Activated naive CD8-positive, alpha-beta T cell treated with anti-CD3 and anti-CD28 coated beads, Interleukin-2, amount 50 U/mL, for 16 hours (primary cell): ENCODE results near the gene CENPP.

ENCODE experiments used
- DNase-seq: peaks from one replicate; pipeline ENCODE4 v3.0.0-alpha.2; 2020; ENCODE audit warnings: low read depth, low spot score

The CENPP gene

DNA sequence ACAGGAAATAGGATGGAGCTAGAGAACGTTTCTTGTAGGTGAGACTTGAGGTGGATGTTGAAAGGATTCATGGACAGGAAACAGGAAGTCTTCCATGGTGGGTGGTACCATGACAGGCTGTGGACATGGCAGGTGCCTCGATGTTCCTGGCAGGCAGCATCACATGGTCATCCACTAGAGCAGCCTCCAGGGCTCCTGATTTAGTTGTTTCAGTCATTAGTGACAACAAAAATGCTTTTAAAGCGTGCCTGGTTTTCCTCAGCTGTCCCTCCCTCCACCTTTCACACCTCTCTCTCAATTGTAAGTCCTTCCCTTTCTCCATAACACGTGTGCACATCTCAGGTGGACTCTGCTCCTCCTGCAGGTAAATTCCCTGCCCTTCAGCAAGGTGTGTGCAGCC is 181.7 kb downstream of the CENPP start:
- DNase-seq = no peak

DNA sequence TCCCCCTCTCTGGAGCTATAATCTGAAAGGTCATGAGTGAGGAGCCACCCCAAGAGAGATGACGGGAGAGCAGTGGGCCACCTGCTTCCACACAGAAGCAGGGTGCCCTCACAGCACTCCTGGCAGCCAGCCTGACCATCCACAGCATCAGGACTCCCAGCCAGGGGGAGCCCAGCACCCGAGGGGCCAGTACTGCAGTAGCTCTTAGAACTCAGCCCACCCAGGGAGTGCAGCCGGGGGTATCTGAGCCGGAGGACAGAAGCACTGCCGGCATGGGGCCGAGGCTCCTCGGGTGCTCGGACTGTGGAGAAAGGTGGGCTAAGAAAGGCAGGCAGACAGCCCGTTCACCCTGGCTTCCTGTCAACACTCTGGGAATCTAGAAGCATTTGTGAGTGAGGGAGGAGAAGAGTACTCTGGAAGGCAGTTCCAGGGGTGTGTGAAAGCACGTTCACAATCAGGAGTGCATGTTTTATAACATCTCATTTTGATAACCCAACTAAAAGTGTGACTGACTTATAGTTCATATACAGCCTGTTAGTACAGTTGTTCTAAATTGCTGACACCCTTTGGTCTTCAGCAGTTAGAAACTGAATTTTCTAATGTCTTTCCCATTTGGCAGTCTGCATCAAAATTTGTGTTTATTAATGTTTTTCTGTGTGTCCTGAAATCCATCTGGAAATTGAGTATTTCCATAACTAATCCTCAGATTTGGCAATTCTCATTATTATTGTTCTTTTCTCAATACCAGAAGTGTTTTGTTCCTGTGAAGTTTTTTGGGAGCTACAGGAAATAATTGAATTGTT is 182.5 kb downstream of the CENPP start:
- no peak for DNase-seq

DNA sequence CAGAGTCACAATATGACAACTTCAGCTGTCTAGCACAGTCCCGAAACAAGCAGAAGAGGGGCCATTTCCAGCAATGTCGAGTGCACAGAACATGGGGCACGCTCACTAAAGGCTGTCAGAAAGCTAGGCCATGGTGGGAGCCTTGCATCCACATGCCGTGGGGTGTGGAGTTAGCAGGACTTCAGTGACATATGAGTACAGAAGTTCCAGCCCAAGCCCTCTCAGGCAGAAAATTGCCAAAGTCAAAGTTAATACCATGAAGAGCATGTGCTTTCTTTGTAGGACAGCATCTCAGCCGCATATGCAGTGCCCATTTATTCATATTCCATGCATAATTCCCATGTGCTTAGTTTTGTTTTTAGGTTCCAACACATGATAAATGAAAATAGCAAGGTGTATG is 183.3 kb downstream of the CENPP start:
- no peak for DNase-seq

DNA sequence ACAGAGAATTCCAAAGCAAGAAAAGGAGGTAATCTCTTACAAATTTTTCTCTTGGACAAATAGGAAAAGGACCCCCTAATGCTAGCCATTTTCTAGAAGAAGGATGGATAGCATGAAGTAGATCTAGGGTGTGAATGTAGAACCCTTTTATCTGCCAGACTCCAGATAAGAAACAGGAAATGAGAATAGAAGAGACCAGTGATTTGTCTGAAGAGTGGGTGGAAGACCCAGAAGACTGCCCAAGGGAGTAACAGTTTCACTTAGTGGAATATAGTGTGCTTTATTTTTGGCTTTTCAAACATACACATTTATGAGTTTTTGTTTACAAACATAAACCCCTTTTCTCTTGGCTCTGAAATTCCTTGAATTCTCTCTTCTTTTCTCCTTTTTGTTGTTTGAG is 185.0 kb downstream of the CENPP start:
- no peak for DNase-seq

DNA sequence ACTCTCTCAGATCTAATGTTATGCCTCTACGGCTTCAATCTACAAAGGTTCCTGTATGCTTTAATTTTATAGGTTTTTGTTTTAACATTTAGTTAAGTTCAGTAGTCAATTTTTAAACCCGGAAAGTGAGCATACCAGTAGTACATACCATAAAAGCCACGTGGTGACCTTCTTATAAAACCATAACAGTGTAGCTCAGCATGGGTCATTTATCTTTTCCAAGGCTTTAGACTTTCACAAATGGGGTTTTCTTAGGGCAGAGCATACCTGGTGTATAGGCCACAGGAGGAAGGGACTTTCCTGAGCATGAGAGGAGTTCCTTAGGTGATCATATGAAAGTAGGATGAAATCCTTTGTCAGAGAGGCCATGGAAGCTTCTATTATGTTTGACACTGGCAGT is 186.9 kb downstream of the CENPP start:
- DNase-seq = no peak

DNA sequence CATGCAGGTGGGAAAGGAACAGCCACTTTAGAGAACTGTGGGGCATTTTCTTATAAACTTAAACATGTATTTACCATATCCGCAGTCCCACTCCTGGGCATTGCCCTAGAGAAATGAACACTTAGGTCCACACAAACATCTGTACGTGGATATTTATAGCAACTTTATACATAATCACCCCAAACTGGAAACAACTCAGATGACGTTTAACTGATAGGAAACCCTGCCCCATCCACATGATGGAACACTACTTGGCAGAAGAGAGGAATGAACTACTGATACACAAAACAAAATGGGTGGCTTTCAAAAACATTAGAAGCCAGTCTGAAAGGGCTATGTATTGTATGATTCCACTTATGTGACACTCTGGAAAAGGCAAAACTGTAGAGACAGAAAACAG is 187.6 kb downstream of the CENPP start:
- DNase-seq = no peak

DNA sequence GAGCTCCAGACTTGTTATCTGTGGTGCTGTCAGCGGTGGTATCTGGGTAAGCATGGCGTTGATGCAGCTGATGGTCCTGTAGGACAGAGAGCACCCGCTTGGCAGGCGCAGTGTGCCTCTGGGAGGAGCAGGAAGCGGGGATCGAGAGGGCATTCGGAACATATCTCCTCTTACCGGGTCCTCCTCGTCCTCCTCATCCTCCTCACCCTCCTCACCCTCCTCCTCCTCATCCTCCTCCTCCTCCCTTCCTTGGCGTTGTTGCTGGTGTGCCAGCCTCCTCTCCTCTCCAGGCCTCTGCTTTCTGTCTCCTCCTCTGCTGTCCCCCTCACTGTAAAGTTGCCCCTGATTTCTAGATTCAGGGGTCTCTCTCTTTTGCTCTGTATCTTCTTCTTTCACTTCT is 188.9 kb downstream of the CENPP start:
- no peak for DNase-seq

DNA sequence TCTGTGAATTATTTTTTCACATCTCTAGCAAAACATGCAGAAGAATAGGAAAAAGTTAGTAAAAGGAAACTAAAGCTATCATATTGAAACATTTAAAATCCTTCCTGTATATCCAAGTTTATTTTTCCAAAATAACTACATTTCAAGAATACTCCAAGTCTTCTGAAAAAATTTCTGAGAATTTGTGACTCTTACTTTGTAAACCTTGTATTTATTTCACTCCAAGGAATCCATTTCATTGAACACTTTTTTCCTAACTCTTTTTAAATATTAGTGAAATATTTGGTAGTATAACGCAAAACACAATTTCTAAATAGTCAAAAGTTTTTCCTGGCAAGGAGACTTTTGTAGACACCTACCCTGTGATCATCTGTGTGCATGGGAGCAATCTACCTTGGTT is 190.8 kb downstream of the CENPP start:
- DNase-seq = no peak

DNA sequence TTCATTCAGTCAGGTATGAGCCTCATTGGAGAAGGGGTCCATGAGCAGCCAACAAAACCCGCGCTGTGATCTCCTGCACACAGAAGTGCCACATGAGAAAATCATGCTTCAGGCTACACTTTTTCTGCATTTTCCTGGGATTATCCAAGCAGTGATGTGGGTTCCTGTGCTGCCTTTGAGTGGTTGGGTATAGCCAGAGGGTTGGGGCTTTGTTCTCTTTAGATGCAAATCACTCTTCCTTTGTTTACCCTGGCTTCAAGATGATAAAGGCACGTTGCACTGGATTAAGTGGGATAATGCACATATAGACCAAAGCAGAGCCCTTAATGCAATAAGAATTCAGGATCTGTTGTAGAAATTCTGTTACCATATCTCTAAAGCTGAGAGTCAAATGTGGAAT is 191.3 kb downstream of the CENPP start:
- DNase-seq = no peak

DNA sequence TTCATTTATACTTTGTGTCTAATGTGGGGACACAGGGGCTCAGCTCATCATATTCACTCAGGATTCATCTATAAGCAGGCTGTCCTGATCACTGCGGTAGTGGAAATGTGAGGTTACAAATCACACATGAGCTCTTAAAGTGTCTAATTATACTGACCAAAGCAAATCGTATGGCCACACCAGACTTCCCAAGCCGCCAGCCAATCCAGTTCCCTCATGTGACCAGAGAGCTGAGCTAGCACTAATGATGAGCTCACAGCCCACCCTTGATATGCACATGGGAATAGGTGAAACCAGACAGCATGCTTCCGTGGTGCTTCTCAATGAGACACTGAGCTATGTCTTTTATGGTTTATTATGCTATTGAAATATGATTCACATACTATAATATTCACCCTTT is 192.4 kb downstream of the CENPP start:
- DNase-seq = no peak

DNA sequence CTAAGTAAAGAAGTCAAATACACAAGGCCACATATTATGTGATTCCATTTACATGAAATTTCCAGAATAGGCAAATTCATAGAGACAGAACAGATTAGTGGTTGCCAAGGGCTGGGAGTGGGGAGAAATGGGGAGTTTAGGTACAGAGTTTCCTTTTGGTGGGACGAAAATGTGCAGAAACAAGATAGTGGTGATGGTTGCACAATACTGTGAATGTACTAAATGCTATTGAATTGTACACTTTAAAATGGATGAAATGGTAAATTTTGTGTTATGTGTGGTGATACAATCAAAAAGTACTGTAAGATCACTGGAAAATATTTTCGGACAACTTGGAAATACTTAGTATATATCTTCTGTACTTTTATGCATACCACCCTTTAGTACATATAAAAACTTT is 195.1 kb downstream of the CENPP start:
- DNase-seq = no peak

DNA sequence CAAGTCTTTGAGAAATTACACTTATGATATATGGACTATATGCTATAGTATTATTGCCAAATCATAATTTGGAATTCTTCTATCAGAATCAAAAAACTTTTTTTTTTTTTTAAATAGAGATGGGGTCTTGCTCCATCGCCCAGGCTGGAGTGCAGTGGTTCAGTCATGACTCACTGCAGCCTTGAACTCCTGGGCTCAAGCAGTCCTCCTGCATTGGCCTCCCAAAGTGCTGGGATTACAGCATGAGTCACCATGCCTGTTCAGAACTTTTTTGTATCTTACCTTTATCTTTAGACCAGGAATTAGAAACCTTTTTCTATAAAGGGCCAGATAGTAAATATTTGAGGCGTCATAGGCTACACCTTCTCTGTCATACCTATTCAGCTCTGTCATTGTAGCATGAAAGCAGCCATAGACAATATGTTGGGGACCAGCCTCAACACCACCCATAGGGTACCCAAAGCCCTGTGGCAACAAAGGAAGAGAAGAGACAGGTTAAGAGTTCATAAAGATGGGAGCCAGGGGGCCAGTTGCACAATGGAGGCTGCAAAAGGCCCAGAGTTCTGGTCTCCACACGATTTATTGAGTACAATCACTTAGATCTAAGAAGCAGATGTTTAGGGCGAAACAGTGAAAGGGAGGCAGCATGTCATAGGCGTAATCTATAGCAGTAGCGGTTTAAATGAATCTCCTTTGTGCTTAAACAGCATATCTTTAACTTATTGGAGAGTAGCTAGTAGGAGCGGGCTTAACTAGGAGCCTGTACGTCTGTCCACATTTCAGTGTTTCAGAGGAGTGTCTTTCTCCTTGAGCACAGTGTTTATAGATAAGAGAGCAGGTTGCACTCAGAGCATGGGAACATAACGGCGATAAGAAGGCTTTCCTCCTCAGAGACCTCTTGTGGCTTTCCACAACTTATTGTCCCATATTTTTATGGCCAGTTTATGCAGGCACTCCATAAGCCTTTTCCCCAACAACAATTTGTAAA is 197.5 kb downstream of the CENPP start:
- no peak for DNase-seq

DNA sequence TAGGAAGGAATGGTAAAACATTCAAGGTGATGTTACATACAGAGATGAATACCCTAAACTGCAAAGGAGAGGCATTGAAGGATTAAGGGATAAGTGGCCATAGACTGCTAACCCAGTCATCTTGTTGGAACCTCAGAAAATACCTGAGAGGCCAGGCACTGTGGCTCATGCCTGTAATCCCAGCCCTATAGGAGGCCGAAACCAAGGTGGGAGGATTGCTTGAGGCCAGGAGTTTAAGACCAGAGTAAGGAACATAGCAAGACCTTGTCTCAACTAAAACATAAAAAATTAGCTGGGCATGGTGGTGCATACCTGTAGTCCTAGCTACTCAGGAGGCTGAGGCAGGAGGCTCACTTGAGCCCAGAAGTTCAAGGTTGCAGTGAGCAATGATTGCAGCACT is 199.1 kb downstream of the CENPP start:
- DNase-seq = no peak

DNA sequence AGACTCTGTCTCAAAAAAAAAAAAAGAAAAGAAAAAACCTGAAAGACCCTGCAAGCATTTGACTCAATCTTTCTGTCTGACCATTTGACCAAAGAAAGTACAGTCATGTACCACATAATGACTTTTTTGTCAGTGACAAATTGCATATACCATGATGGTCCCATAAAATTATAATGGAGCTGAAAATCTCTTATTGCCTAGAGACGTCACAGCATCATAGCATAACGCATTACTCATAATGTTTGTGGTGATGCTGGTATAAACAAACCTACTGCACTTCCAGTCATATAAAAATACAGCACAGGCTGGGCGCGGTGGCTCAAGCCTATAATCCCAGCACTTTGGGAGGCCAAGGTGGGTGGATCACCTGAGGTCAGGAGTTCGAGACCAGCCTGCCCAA is 199.6 kb downstream of the CENPP start:
- DNase-seq = no peak

DNA sequence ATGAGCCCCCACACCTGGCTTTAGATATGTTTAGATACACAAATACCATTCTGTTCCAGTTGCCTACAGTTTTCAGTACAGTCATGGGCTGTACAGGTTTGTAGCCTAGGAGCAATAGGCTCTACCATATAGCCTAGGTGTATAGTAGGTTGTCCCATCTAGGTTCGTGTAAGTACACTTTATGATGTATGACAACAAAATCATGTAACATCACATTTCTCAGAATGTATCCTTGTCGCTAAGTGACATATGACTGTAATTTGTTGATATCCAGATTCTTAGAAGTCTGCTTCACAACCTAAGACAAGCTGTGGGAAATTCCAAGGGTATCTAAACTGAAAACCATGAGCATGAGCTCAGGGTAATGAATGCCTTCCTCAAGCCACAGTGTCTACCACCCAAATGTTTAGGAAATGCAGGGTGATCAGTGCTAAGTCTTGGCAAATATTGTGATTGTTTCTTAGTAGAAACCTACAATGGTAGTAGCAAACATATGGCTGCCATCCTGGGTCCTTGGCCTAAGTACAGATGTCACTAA is 201.6 kb downstream of the CENPP start:
- no peak for DNase-seq

DNA sequence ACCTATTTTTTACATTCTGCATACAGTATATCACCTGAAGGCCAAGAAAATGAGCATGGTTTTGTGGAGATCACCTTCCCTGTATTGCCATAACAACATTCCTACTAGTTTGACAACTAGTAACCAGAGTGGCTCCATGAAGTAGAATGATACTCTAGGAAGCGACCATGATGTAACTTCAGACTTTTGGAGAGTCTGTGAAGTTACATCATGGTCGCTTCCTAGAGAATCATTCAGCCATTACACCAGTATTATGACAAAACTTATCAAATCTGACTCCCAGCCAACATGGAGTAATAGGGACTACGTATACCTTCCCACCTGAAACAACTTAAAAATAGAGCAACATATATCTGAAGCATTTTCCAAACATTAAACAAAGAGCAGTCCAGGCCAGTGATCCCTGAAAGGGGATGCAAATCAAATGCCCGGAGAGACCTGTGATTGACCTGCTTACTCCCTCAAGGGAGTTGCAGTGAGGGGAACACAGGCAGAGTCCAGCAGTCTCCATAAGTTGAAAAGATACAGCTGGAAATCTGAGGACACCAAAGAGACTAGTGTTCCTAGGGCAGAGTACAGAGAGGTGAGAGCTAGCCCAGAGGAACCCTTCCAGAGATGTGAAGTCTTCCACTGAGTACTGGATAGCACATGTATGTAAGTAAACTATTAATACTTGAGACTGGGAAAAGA is 202.2 kb downstream of the CENPP start:
- DNase-seq = no peak

DNA sequence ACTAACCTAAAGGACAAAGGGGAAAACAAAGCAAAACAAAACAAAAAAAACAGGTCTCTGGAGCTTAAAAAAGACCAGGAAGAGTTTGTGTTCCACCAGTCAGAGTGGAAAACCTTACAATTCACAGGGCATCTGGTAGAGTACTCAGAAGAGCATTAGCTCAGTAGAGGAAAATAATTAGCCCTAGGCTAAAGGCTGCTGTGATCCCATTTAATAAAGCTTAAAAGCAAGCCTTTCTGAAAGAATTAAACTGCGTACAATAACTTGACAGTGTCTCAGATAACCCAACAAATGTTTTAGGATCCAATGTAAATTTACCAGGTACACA is 202.7 kb downstream of the CENPP start:
- no peak for DNase-seq

DNA sequence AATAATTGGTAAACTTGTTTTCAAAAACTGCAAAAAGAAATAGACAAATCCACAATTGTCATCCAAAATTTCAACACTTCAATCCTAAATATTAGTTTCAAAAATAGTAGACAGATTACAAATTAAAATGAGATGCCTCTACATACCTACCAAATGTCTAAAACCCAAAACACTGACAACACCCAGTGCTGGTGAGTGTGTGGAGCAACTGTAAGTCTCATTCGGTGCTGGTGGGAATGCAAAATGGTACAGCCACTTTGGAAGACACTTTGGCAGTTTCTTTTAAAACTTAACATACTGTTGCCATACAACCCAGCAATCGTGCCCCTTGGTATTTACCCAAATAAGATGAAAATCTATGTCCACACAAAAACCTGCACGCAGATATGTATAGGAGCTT is 203.4 kb downstream of the CENPP start:
- DNase-seq = no peak

DNA sequence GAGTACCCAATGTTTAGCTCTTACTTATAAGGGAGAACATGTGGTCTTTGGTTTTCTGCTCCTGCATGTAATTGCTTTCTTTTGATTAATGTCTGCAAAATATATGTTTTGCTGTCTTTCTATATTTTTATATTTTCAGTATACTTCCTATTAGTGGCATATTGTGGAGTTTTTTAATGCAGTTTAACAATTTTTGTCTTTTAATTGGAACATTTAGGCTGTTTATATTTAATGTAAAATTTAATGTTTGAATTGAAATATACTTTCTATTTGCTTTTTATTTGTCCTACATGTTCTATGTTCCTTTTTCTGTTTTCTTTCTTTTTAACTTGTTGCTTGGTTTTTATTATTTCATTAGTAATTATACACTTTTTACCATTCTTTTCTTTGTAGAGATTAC is 205.1 kb downstream of the CENPP start:
- DNase-seq = no peak

DNA sequence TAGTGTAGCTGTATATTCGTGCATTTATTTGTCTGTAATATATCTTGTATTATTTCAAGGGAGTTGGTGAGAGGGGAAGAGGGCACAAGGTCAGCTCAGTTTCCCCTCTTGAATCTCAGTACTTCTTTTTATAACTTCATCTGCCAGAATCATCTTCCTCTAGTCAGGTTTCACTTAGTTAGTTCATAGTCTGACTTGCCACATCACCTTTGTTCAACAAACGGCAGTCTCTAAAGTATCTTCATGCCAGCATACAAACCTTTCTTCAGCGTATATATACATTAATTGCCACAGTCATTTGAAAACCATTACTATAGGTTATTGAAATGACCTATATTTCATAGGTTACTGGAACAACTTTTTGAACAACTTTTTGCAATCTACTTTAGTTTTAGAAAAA is 208.5 kb downstream of the CENPP start:
- DNase-seq = no peak

DNA sequence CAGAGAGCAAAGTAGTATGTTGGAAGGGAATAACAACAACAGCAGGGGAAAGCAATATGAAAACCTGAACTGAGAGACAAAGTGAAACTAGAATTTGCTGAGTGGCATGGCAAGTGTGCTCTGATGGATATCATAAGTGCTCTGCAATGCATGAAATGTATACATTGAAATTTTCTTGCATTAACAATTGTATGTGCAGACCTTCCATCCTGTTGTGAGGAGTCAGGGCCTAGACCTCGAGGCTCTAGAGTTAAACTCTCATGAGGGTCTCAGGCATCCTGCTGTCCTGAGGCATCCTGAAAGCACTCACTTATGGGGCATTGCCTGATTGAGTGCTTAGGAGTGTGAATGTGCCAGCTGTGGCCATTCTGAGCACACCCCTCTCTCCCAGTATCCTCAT is 208.9 kb downstream of the CENPP start:
- DNase-seq = no peak
